ENCODE measurements around the gene PNMA8B.

PNMA8B gene

DNA sequence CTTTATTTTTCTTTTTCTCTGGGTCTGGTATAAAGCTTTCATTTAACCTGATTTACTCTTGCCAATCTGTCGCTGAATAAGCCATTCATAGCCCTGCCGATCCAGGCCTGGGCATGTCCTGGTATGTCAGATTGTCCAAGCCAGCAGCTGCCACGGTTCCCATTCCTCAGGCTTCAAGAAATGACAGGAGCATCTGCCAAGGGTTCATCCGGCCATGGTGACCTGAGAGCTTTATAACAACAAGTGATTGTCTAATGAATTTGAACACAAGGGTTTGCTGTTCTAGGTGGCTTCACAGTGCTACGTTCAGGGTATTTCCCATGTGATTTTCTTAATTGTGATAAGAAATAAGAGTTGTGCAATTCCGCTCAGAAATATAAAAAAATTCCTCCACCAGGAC is 44.3 kb downstream of the PNMA8B start:
- DNase-seq: peak; percentile 82

DNA sequence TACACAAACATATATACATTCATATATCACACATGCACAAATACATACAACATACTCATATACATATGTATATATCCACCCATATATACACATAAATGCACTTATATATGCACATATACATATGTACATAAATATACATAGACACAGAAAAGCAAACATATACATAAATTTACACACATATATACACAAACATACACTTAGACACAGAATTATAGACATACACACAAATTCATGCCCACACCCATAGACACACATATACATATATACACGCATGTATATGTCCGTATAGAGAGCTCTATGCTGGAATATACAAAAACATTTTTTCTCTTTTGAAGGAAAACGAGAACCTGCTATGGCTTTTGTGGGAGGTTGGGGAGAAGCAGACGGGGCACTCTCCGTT is 44.9 kb downstream of the PNMA8B start:
- DNase-seq: no peak

DNA sequence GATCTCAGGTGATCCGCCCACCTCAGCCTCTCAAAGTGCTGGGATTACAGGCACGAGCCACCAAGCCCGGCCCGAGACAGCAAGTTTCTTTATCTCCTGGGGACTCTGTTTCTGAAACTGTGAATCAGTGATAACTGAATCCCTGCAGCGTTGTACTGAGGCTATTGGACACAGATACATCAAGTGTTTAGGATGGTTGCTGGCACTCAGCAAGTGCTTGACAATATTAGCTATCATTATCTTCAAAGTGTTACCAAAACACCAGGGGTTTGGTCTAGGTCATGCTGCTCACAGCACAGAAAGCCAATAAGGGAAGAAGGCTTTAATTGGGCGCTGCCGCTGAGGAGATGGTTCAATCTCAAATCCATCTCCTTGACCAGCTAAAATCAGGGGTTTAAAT is 46.4 kb downstream of the PNMA8B start:
- no peak for DNase-seq

DNA sequence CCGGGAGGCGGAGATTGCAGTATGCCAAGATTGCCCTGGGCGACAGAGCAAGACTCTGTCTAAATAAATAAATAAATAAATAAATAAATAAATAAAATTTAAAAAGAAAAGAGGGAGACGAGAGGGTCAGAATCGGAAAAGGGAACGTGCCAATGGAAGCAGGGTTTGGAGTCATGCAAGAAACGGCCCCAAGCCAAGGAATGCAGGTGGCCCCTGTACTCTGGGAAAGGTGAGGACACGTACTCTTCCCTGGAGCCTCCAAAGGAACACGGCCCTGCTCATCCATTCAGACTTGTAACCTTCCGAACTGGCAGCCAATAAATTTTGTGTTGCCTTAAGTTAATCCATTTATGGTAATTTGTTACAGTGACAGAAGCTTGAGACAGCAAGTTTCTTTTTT is 47.1 kb downstream of the PNMA8B start:
- no peak for DNase-seq

DNA sequence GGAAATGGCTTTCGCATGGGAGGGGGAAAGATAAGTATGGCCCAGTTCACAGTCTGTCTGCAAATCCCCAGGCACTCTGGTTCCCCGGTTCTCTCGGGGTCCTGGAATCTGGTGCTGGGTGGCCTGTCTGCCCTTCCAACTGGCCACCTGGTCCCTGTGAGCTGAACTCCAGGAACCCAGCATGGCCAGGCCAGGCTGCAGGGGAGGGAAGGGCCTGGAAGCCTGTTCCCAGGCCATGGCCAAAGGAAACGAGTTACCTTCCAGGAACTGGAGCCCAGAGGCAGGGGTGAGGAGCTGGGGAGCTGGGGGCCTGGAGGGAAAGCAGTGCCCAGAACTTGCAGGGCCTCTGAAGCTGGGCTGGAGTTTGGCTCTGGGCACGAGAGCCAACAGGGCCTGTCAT is 47.8 kb downstream of the PNMA8B start:
- no peak for DNase-seq

DNA sequence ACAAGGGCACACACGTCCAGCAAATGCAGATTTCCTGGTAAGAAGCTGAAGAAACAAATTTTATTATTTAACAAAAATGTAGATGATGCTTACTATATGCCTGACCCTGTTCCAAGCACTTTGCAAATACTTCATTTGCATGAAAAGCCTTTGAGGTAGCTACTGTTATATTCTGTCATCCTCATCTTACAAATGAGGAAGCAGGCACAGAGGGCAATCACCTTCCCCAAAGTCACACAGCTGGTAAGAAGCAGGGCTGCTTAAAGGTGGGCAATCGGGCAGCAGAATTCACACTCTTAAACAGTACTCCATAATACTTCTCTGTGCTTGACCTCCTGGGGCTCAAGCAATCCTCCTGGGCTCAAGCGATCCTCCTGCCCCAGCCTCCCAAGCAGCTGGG is 48.7 kb downstream of the PNMA8B start:
- DNase-seq: no peak

DNA sequence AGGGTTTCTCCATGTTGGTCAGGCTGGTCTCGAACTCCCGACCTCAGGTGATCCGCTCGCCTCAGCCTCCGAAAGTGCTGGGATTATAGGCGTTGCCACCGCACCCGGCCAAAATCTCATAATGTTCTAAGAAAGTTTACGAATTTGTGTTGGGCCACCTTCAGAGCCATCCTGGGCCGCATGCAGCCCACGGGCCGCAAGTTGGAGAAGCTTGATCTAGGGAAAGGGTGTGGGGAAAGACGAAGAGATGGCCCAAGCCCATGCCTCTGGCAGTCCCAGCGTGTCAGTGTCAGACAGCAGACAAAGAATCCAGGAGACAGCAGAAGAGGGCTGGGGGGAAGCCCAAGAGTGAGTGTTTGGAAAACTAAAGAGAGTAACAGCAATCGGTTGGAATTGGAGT is 49.6 kb downstream of the PNMA8B start:
- DNase-seq: no peak

DNA sequence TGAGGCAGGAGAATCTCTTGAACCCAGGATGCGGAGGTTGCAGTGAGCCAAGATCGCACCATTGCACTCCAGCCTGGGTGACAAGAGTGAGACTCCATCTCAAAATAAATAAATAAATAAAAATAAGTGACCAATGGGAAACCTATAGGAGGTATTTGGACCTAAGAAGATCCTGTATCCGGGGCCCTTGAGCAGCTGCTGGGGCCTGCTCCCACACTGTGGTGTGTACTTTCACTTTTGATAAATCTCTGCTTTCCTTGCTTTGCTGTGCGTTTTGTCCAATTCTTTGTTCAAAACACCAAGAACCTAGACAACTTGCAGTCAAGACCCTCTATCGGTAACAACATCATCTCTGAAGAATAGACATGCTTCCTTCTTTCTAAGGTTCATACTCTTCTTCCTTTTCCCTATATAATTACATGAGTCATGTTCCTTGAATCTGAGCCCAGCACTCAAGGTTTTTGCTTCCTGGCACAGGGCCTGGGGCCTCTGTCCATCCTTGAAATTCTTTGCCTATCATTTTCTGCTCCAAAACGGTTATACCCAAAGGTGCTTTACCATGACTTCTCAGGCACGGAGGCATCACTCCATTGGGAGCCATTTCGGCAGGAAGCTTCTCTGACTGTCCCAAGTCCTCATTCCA is 52.7 kb downstream of the PNMA8B start:
- no peak for DNase-seq

DNA sequence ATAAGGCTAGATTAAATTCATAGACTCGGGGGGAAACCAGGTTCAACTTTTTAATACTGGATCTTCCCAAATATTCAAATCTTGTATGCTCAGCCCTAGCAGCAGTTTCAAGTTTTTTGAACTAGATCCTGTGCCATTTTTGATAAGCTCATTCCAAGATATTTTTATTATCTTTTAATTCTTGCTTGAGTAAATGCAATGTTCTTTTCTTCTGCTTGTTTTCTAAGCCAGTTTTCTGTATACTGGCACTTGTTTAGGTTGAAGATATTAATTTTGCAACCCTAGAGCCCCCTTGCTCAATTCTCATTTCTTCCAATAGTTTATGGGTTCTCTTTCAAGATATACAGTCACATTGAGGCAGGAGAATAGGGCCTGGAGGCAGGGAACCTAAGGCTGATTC is 53.8 kb downstream of the PNMA8B start:
- DNase-seq: no peak

Measured in NCI-H1694 (cell line).